Mesenchymal stem cell (in vitro differentiated cells and primary cell): Measurements from ENCODE around the gene NRG3.
A peak's percentile ranks its signal among the peaks of the same experiment; 100 is the strongest.

ENCODE experiments used
- DNase-seq: peaks from one replicate; pipeline ENCODE4 v3.0.0-alpha.2; 2013
- H2AFZ ChIP-seq: one replicate; pipeline ENCODE4 v1.6.1; 2013; ENCODE audit warnings: low read depth, mild to moderate bottlenecking, control low read depth, inconsistent platforms, low read length, moderate library complexity
- H2AK5ac ChIP-seq: 2 replicates; pipeline ENCODE4 v1.6.1; 2013; ENCODE audit warnings: low read length, moderate library complexity, mild to moderate bottlenecking, inconsistent platforms; ENCODE audit not compliant: severe bottlenecking
- H2BK120ac ChIP-seq: one replicate; pipeline ENCODE4 v1.6.1; 2013; ENCODE audit warnings: low read depth, mild to moderate bottlenecking, inconsistent platforms, low read length, moderate library complexity
- H2BK12ac ChIP-seq, 2 experiments: one replicate each; pipeline ENCODE4 v1.6.1; 2013; ENCODE audit warnings: inconsistent platforms in 2 of 2, low read length in 2 of 2, mild to moderate bottlenecking in 2 of 2, moderate library complexity in 2 of 2, control low read depth in 1 of 2
- H2BK15ac ChIP-seq: one replicate; pipeline ENCODE4 v1.6.1; 2013; ENCODE audit warnings: mild to moderate bottlenecking, low read depth, inconsistent platforms; ENCODE audit not compliant: poor library complexity, severe bottlenecking
- H2BK5ac ChIP-seq: 2 replicates; pipeline ENCODE4 v1.6.1; 2013; ENCODE audit warnings: low read depth, mild to moderate bottlenecking, low read length, control low read depth, inconsistent platforms; ENCODE audit not compliant: poor library complexity, severe bottlenecking
- H3K14ac ChIP-seq, 2 experiments: one replicate each; pipeline ENCODE4 v1.6.1; 2013; ENCODE audit warnings: inconsistent platforms in 2 of 2, low read length in 2 of 2, control low read depth in 1 of 2, mild to moderate bottlenecking in 1 of 2, moderate library complexity in 1 of 2
- H3K18ac ChIP-seq, 2 experiments: one replicate each; pipeline ENCODE4 v1.6.1; 2013; ENCODE audit warnings: inconsistent platforms in 2 of 2, low read length in 2 of 2, control low read depth in 1 of 2, low read depth in 1 of 2, mild to moderate bottlenecking in 1 of 2
- H3K23ac ChIP-seq, 2 experiments: one replicate each; pipeline ENCODE4 v1.6.1; 2013; ENCODE audit warnings: inconsistent platforms in 2 of 2, low read length in 2 of 2, mild to moderate bottlenecking in 2 of 2, moderate library complexity in 2 of 2, control low read depth in 1 of 2
- H3K27ac ChIP-seq: 2 replicates; pipeline ENCODE4 v1.5.1; 2013; ENCODE audit warnings: mild to moderate bottlenecking, moderate library complexity, low read length, control low read depth, inconsistent platforms; ENCODE audit not compliant: poor library complexity, severe bottlenecking
- H3K27me3 ChIP-seq, 2 experiments: 2 replicates each; pipeline versions ENCODE4 v1.6.1 to v1.7.0; 2013; ENCODE audit warnings: low read length in 2 of 2, mild to moderate bottlenecking in 2 of 2, moderate library complexity in 2 of 2, control low read depth in 1 of 2, inconsistent platforms in 1 of 2; ENCODE audit not compliant: control insufficient read depth in 1 of 2, insufficient read depth in 1 of 2
- H3K36me3 ChIP-seq, 2 experiments: 2 replicates each; pipeline versions ENCODE4 v1.6.1 to v1.7.0; 2013; ENCODE audit warnings: low read length in 2 of 2, control low read depth in 1 of 2, inconsistent platforms in 1 of 2, low read depth in 1 of 2, mild to moderate bottlenecking in 1 of 2; ENCODE audit not compliant: insufficient read depth in 2 of 2, control insufficient read depth in 1 of 2
- H3K4ac ChIP-seq, 2 experiments: one replicate each; pipeline ENCODE4 v1.6.1; 2013; ENCODE audit warnings: inconsistent platforms in 2 of 2, low read length in 2 of 2, mild to moderate bottlenecking in 2 of 2, moderate library complexity in 2 of 2, control low read depth in 1 of 2, low read depth in 1 of 2
- H3K4me1 ChIP-seq: 2 replicates; pipeline ENCODE4 v1.6.1; 2013; ENCODE audit warnings: low read depth, low read length, control low read depth; ENCODE audit not compliant: control insufficient read depth, insufficient read depth
- H3K4me2 ChIP-seq: 2 replicates; pipeline ENCODE4 v1.6.1; 2013; ENCODE audit warnings: low read length, mild to moderate bottlenecking, inconsistent platforms; ENCODE audit not compliant: poor library complexity, severe bottlenecking
- H3K4me3 ChIP-seq, 2 experiments: 2 replicates each; pipeline versions ENCODE4 v1.5.1 to v1.7.0; 2013; ENCODE audit warnings: low read length in 2 of 2, mild to moderate bottlenecking in 2 of 2, control low read depth in 1 of 2, low read depth in 1 of 2; ENCODE audit not compliant: insufficient read depth in 1 of 2
- H3K79me1 ChIP-seq: replicated peaks from 2 replicates; pipeline ENCODE4 v1.6.1; 2013; ENCODE audit warnings: mild to moderate bottlenecking, control low read depth, low read length, inconsistent platforms; ENCODE audit not compliant: poor library complexity, severe bottlenecking
- H3K9ac ChIP-seq: 2 replicates; pipeline ENCODE4 v1.7.0; 2013; ENCODE audit warnings: mild to moderate bottlenecking, low read length, moderate library complexity
- H3K9me3 ChIP-seq: 2 replicates; pipeline ENCODE4 v1.7.0; 2013; ENCODE audit warnings: mild to moderate bottlenecking, low read length; ENCODE audit not compliant: control insufficient read depth
- H4K8ac ChIP-seq: one replicate; pipeline ENCODE4 v1.6.1; 2013; ENCODE audit warnings: inconsistent platforms, mild to moderate bottlenecking, low read length, moderate library complexity
- H4K91ac ChIP-seq: one replicate; pipeline ENCODE4 v1.6.1; 2013; ENCODE audit warnings: mild to moderate bottlenecking, low read length, inconsistent platforms
- WGBS: methylation state at CpG from one replicate; pipeline ENCODE4 v1.1.7; 2013; ENCODE audit warnings: mixed read lengths; 5-methylcytosine and 5-hydroxymethylcytosine counted together

NRG3 gene

GRCh38 chr10:82551506-82551905, 676.5 kb downstream of the NRG3 start:
- WGBS: 79% methylated on average over 2 of the region's 3 CpGs
- no peak overlapping the region for H3K9ac ChIP-seq

GRCh38 chr10:82552267-82552666, 677.3 kb downstream of the NRG3 start:
- Histone ChIP-seq H4K91ac (no peak overlapping the region), H3K4me1 (no peaks in the 10 kb centered on the region), H3K36me3 (no peaks in the 10 kb centered on the region), H3K79me1 (no peaks in the 10 kb centered on the region), H3K4me3 (no peak overlapping the region), H3K18ac (no peak overlapping the region), H3K4ac (no peak overlapping the region), H3K27me3 (no peaks in the 10 kb centered on the region), H4K8ac (no peak overlapping the region), H3K9me3 (no peaks in the 10 kb centered on the region), H2AFZ (no peak overlapping the region), H2BK5ac (no peak overlapping the region), H3K27ac (no peak overlapping the region), H3K23ac (no peak overlapping the region), H3K9ac (no peak overlapping the region), H3K14ac (no peak overlapping the region), H2BK15ac (no peak overlapping the region), H3K4me2 (no peak overlapping the region), H2BK12ac (no peak overlapping the region), H2BK120ac (no peak overlapping the region), H2AK5ac (no peak overlapping the region)
- WGBS: 100% methylated on average over 1 of the region's 1 CpG
- DNase-seq: no peak

More at GRCh38 chr10:82551506-82551905, 676.5 kb downstream of the NRG3 start:
- no peak overlapping the region for H3K18ac ChIP-seq
- no peak overlapping the region for H2BK5ac ChIP-seq
- DNase-seq: no peak
- H3K14ac ChIP-seq: no peak overlapping the region
- H3K23ac ChIP-seq: no peak overlapping the region
- H2BK15ac ChIP-seq: no peak overlapping the region
- H2AFZ ChIP-seq: no peak overlapping the region
- H3K4me1 ChIP-seq: no peaks in the 10 kb centered on the region
- H4K91ac ChIP-seq: no peak overlapping the region
- no peak overlapping the region for H3K27ac ChIP-seq
- H2AK5ac ChIP-seq: no peak overlapping the region
- H2BK12ac ChIP-seq: no peak overlapping the region
- no peaks in the 10 kb centered on the region for H3K79me1 ChIP-seq
- no peaks in the 10 kb centered on the region for H3K9me3 ChIP-seq
- no peak overlapping the region for H3K4me3 ChIP-seq
- no peaks in the 10 kb centered on the region for H3K27me3 ChIP-seq
- no peaks in the 10 kb centered on the region for H3K36me3 ChIP-seq
- H4K8ac ChIP-seq: no peak overlapping the region
- no peak overlapping the region for H3K4ac ChIP-seq
- H3K4me2 ChIP-seq: no peak overlapping the region
- H2BK120ac ChIP-seq: no peak overlapping the region

- H4K8ac ChIP-seq: no peak overlapping the region
These were observed 679.4 kb downstream of the NRG3 start for GRCh38 chr10:82554381-82554780.

GRCh38 chr10:82558014-82558607, 683.1 kb downstream of the NRG3 start:
- Histone ChIP-seq H2BK12ac (no peak overlapping the region), H4K8ac (no peak overlapping the region), H2AFZ (no peak overlapping the region), H3K14ac (no peak overlapping the region), H3K36me3 (no peaks in the 10 kb centered on the region), H3K23ac (no peak overlapping the region), H3K27me3 (no peaks in the 10 kb centered on the region), H2AK5ac (no peak overlapping the region), H3K79me1 (no peaks in the 10 kb centered on the region), H3K4ac (no peak overlapping the region), H2BK15ac (no peak overlapping the region), H3K9me3 (no peaks in the 10 kb centered on the region), H3K27ac (no peak overlapping the region), H2BK120ac (no peak overlapping the region), H3K9ac (no peak overlapping the region), H2BK5ac (no peak overlapping the region), H3K4me3 (no peak overlapping the region), H3K4me1 (no peaks in the 10 kb centered on the region), H4K91ac (no peak overlapping the region), H3K18ac (no peak overlapping the region), H3K4me2 (no peak overlapping the region)
- peak; percentile 19 for DNase-seq
- WGBS: 85% methylated on average over 2 of the region's 2 CpGs

More at GRCh38 chr10:82554381-82554780, 679.4 kb downstream of the NRG3 start:
- Histone ChIP-seq H3K18ac (no peak overlapping the region), H3K27ac (no peak overlapping the region), H3K14ac (no peak overlapping the region), H2AK5ac (no peak overlapping the region), H2BK5ac (no peak overlapping the region), H3K4me1 (no peaks in the 10 kb centered on the region), H2BK120ac (no peak overlapping the region), H3K9ac (no peak overlapping the region), H3K23ac (no peak overlapping the region), H2BK12ac (no peak overlapping the region), H3K36me3 (no peaks in the 10 kb centered on the region), H3K79me1 (no peaks in the 10 kb centered on the region), H3K4me2 (no peak overlapping the region), H3K4me3 (no peak overlapping the region), H3K27me3 (no peaks in the 10 kb centered on the region), H3K9me3 (no peaks in the 10 kb centered on the region), H2AFZ (no peak overlapping the region), H3K4ac (no peak overlapping the region), H4K91ac (no peak overlapping the region), H2BK15ac (no peak overlapping the region)
- DNase-seq: no peak
- WGBS: 100% methylated on average over 3 of the region's 3 CpGs
